ENCODE data around the gene PTPRD.
A peak's percentile ranks its signal among the peaks of the same experiment; 100 is the strongest.

The PTPRD gene

DNA sequence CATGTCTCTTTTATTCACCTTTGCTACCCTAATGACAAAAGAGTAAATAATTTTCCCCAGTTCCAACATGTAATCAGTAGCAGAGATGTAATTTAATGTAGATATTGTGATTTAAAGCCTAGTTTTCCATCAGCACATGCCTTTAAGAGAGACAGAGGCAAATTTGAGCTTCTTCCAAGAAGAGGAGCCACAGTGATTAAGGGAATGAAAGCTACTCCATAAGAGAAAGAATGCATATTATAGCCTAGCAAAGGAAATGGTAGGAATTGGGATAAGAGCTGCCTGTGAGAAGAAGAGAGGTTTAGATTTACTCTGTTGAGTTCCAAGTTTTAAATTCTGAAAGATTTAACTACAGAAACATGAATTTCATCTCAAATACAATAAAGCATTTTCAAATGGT lies 2222.2 kb downstream of the PTPRD start:
- DNase-seq, result no peak

DNA sequence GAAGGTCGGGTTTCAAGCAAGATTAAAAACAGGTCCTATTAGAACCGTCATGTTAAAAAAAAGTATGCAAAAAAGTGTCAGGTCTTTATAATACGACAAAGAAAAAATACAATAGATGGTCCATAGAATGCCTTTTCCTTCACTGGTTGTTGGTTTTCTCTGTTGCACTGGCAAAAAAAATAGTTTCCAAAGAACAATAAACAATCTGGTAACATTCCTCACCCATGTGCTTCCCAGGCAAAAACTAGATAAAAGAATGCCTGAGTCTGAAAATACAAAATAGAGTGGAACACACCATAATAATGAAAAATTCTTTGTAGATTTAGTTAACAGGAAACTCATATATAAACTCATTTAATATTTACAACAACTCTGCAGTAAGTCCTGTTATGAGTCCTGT lies 2223.3 kb downstream of the PTPRD start:
- no peak for DNase-seq

DNA sequence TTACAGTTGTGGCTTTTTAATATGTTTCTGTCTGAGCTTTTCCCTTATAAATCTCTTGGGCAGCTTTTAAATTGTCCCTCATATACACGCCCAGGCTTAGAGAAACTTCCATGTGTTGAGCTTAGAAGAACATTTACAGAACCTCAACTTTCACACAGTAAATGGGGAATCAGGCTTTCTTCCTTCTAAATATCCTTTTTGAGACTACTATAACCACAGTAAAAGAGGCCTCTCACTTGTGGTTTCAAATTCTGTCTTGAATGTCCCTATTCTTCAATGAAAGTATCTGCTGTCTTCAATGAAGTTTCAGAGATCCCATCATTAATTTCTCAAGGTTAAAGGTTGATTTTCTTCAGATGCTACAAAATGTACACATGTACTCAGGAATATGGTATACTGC lies 2224.7 kb downstream of the PTPRD start:
- no peak for DNase-seq

DNA sequence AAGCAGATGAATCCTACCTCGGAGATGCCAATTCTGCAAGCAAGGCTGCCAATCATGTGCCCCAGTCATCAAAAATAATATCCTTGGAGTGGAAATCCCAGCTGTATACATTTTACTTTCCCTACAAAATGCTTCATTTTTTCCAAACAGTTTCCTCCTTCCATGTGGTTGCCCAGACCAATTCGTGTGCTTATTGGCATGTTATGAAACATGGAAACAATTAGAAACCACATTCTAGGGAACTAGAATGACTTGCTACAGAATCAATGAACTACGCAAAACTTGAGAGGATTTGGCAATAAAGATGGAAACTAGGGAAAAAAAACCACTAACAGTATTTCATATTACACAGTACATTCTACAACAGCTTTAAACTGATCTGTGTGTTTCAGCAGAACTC lies 2228.7 kb downstream of the PTPRD start:
- no peak for DNase-seq

DNA sequence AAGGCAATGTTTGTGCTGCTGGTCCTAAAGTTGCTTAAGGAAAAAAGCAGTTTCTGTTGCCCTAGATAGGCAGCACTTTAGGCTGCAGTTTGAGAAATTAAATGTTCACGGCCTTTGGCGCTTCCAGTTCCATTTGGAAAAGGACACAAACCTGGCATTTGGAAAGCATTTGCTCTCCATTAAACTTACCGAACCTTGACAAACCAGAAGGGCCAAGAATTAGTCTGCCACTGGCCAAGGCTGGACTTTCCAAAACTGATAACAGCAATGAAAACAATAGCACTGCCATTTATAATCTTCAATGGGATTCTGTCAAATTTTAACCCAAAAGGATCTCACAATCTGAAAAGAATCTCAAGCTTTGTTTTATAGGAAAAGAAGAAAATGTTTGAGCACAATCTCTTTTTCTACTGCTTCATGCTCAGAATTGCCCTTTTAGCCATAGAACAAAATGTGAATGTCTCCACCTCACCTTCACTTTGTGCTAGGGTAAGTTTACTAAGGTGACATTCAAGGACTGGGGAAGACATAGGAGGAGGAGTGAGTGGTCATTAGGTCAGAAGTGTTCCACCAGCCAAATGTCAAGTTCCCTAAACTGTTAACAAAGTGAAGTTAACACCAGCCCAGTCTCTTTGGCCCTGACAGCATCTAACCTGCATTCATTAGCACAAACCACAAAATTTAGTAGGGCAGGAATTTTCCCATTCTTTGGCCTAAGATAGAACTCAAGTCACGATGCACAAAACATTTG lies 2229.8 kb downstream of the PTPRD start:
- DNase-seq, result no peak

DNA sequence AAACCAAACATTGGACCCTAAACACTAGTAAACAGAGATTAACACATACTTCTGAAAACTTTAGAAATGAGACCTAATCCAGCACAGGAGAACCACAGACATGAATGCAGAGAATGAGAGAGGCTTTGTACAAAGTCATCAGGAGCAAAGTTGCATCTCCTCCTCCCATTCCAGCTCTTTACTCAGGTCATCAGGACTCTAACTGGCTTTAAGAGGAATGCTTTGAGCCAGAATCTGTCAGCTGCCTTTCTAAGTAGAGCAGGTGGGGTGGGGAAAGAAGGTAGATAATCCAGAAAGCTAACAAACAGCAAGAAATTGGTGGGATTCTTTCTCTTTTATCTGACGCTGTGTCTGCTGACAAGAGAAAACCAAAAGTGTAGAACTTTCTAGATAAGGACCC lies 2230.5 kb downstream of the PTPRD start:
- DNase-seq, result no peak

DNA sequence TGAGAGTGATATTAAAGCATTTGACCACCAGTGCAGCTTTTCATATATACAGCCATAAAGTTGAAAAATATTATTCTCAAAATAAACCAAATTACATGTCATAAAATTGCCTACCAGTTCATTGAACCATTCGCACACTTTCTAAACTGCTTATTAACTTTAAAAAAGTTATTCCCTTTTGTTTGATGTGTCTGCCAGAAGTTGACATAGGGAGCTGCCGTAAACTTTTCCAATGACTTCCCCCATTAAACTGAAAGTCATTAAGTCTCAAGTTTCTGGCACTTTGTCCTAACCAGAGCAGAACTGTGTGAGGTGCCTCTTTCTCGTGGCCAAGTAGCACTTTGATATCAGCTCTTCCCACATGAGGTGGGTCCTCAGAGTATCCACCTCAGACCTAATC lies 2231.2 kb downstream of the PTPRD start:
- no peak for DNase-seq

DNA sequence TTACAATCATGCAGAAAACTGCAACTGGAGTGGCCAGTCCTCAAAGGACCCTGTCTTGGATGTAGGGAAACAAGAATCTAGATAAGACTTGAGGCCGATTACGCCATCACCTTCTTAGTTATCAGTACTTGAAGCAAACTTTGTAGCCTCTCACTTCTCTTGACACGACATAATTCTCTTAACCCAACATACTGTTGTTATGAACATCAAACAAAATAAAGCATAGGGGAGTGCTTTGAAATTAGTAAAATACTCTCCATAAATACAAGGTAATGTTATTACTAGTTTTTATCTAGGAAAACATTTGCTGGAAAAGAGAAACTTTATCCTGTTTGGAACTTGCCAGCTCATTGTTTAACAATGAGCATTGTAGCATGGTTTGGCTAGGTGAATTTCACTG lies 2238.3 kb downstream of the PTPRD start:
- DNase-seq, result no peak

DNA sequence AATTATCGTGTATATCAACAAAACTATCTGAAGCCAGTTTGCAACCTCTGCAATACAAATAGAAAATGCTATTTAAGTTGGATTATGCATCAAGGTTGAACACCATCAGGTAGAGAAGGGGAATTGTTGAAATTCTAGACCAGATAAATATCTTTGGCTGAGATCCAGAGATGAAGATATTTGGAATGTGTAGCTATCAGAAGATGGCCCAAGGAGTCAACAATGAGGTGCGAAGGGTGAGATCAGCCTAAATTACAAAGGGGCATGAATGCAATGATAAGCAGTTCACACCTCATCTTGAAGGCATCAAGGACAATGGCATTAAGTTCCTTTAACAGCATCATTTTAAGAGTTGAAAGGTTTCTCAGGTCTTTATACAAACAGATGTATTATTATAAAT lies 2241.1 kb downstream of the PTPRD start:
- no peak for DNase-seq

DNA sequence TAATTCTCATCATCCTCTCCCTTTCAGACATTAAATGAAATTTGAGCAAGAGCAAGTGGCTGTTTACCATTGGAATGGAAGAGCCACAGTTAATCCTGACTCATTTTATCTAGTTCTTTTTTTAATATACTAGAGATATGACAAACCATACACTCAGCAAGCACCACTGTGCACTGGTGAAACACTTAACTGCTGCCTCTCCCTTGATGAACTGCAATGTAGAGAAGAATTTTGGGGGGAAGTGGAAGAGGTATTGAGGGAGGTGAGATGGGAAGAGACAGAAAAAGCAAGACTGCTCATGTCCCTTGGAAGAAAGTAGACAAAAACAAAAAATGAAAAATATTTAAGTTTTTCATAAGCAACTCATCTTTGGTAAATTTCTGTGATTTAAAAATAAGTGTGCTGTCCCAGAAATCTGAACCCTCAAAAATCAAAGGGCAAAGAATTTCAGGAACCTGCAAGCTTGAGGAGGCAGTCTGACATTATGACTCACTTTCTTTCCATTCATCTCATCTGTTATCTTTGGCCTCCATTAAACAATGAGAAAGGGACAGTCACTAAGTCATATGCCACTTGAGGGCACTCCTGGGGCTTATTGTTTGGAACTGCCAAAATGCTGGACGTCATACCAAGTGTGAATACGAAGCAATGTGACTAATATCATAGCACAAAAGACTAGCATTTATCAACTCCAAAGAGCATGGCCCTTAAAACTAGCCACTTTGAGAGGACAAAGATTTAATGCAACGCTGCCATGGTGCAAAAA lies 2246.5 kb downstream of the PTPRD start:
- no peak for DNase-seq

DNA sequence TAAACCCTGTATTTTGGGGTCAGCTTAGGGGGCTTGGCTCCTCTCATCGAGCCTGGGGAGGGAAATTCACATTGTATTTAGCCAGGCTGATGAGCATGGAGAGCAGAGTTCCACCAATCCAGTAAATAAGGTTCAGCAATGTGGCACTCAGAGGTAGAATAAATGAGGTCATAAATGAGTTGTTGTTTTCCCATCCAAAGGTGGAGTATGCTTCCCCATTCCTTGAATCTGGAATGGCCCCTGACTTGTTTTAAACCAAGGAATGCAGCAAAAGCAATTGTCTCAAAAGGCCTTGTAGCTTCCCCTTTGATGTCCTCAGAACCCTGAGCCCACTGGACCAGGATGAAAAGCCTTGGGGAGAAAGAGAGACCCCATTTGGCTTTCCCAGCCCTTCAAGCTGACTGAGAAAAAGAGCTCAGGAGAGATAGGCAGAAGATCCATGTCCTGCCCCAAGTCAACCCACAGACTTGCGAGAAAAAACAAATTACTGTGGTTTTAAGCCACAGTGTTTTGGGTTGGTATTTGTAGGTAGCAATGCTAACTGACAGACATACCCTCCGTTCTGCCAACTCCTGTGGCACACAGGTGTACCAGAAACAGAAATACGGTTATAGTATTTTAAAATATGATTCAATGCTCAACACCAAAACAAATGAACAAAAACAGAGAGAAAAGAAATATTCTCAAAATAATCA lies 2247.2 kb downstream of the PTPRD start:
- no peak for DNase-seq

DNA sequence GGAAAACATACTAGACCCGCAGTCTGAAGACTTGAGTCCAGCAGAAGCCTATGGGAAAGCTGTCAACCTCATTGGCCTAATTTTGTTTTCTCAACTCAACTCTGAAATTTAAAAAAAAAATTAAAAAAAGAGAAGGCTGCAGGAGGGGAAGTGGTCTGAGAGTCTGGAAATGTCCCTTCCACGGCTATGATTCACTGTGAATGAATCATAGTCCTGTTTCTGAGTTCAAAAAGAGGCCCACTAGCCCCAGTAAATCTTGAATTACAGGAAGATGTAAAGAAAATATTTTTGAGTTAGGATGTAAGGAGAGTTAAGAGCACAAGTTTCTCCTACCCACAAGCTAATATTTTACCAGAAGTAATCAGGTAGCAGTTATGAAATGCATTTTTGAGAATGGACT lies 2247.8 kb downstream of the PTPRD start:
- DNase-seq, result no peak

DNA sequence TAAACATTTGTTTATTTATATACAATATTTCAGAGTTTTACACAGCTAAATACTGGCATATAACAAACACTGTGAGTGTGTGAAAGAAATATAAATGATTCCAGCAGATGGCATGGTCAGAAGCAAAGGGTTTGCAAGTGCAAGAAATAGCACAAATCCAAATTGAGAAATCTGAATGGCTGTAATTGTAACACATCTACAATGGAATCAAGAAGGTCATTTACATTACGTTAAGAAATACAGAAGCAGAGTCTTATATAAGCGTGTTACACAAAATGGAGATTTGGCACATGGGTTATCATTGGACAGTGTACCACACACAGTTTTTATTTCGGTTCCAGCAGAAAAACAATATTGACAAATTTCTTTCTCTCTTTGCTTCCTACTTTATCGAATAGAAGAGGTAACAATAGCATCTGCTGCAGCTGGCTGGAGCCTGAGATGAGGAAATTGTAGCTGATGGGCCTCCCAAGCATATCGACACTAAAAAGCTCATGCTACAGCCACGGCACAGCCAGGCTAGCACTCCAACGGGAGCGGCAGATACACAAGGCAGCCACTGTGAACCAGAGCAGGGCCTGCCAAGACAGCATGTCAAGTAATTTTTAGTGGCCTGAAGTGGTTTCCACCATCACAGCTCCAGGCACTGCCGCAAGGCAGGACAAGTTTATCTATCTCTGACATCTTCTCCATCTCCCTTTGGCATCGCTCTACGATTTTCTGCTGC lies 2248.6 kb downstream of the PTPRD start:
- no peak for DNase-seq

DNA sequence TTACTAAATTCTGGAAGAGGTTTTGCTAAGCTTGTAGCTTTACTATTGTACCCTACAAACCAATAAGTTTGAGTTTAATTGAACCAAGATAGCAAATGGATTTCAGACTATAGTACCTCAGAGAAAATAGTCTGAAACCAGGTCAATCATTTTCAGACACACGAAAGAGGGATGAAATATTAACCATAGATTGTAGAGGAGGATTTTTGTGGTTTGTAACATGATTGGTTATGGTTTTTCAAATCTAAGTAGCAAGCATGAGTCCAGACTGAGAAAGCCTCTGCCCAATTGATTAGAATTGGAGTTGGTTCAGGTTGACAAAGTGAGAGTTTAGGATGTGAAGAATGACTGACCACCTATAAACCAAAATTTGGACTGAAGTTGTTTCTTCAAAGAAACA lies 2250.6 kb downstream of the PTPRD start:
- no peak for DNase-seq

DNA sequence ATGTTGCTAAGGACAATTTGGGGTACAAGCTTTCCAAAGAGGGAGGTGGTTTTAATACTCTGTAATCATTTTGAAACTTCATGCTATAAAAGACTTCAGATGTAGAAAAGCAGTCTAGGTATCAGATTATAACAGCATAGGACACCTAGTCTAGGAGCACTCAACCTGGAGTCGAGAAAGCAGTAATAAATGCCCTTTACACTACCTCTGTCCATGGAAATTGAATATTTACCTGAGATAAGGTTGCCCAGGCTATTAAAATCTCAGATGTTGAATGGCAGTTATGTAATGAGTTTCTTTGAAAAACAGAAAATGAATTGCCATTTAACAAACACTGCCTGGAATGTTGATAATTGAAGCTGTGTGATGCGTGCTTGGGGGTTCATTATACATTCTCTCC lies 2251.4 kb downstream of the PTPRD start:
- no peak for DNase-seq

DNA sequence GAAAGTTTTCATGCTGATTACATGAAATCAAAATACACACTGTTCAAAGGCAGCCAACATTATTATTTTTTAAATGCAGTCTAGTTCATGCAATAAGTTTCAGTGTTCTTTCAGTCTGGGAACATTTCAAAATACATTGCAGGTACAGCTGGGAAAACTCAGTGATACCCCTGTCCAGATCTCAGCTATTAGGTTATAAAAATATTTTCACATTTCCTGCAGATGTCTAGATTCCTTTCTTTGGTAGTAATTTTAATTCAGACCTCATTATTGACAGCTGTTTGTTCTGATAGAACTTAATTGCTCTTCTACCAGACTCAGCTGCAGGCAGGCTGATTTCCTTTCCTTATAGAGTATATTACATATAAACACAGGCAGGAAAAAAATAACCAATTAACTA lies 2256.4 kb downstream of the PTPRD start:
- DNase-seq, result no peak

DNA sequence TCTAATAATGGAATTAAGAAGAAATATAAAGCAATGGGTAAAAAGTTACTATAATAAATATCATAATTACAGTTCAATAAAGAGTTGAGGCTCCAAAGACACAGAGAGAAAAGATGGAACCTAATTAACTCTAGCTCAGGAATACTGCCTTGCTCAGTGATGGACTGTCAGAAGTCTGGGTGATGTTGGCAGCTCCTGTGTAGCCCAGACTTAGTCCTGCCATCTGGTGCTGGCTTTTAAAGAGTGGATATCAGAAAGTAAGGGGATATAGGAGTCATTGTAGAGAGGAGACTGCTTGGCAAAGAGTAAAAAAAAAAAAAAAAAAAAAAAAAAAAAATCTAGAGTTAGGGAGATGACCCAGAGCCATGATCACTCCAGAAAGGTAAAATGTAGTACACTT lies 2261.4 kb downstream of the PTPRD start:
- DNase-seq, result no peak

DNA sequence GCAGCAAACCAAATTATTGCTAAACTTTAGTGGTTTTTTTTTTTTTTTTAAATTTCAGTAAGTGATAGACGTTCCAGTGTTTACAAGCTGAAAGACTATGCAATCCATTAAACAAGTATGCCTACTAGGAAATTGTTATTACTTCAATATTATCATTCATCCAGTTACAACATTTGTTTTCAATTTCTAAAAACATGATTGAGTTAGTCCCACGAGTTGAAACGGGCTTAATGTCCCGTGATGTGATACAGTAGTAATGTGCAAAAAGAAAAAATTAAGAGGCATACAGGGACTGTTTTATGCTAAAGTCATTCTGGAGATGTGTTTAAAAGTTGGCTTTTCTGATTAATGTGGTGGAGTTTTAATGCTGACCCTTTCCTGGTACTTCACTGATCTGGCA lies 2262.9 kb downstream of the PTPRD start:
- DNase-seq, result no peak

DNA sequence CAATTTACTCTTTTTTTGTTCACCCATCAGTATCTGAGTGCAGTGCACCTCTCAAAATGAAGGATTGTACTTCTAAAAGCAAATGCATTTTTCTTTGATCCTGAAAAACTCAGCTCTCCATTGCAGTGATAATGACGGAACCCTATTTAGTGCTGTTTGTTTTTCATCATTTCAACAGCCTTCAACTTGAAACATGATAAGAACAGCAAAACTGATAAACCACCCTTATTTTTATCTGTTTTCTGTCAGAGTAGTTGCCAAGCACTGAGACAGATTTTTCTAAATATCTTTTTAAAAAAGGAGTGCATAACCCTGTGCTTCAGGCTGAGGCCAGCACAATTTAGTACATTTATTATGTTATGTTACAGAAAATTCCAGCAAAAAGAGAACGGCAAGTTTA lies 2263.4 kb downstream of the PTPRD start:
- no peak for DNase-seq

DNA sequence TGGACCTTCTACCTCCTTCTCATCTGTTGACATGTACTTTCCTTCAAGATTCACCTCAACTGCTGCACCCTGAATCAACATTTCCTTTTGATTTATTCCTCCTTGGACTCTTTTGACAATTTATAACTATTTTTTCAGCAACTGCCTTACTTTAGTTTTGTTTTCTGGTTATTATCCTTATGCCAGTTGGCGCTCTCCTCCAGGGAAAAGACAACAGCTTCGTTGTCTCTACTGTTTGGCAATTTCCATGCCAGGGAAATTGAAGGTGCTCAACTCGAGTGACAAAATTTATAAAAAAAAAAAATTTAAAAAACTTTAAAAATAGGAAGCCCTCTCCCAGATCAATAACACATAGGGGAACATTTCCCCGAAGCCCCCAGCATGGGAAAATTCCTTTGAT lies 2264.0 kb downstream of the PTPRD start:
- no peak for DNase-seq

DNA sequence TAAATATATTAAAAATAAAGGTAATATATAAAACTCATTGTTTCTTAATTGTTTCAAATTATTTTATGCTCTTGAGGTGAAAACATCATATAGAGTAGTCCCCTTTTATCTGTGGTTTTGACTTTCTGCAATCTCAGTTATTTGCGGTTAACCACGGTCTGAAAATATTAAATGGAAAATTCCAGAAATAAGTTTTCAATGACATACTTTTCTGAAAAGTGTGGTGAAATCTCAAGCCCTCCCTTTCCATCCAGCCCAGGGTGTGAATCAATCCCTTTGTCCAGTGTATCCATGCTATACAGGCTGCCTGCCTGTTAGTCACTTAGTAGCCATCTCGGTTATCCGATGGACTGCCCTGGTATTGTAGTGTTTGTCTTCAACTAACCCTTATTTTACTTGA lies 2266.5 kb downstream of the PTPRD start:
- DNase-seq, result no peak

DNA sequence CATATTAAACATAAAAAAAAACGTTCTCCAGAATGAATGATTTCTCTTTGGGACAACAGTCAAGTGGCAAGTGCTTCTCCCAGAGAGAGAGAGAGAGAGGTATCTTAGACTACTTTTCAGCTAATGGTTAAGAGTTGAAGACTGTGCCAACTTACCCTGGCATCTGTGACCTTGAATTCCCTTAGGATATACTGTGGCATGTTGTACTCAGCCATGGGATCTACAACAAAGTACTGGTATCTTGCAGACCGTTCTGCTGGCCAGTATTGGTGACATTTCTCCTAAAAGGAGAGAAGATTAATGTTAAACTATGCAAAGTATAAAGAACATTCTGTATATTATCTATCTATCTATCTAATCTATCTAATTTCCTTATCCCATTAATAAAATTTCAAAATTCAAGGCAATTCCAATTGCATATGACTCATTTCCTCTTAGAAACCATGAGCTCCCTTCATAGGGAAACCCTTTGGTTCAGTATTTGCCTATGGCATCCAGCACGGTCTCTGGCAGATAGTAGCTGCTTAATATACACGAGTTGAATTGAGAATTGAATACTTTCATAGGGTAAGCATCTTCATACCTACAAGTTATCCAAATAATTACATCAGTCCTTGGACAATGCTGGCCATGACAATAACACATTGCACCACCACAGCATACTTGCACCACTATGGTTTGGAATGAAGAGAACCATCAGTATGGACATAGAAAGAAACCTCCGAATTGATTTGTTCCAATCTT lies 2273.9 kb downstream of the PTPRD start:
- peak; percentile 63 for DNase-seq

Data from NCI-H446 treated with DMSO at 0.1 percent for 48 hours (cell line).